OCI-LY1 (cell line): ENCODE measurements around the gene PLEKHM1.

Experiments used
- CTCF ChIP-seq: fragments of 200-600 bp; sonication (generic), shearing (Covaris generic); IDR thresholded peaks from 2 replicates; pipeline ENCODE4 v1.5.1; 2017; ENCODE audit warnings: mild to moderate bottlenecking, antibody characterized with exemption, low read length, moderate library complexity, mixed read lengths
- EZH2 ChIP-seq: fragments of 200-600 bp; sonication (generic), shearing (Covaris generic); IDR thresholded peaks from 2 replicates; pipeline ENCODE4 v1.8.0; 2017; ENCODE audit warnings: borderline replicate concordance, mixed run types, mild to moderate bottlenecking, antibody characterized with exemption, low read length, moderate library complexity, mixed read lengths

- TF ChIP-seq CTCF (no peak), EZH2 (no peak)
Measured at GRCh38 chr17:45398800-45399199, 91.7 kb downstream of the PLEKHM1 start.
